ENCODE measurements around the gene TMEM131L.
"Not testable (repeated sequence)": the region's sequence is repeated elsewhere in the genome, so short reads cannot be mapped to it uniquely, and the experiment has no call there.

Gene TMEM131L

DNA sequence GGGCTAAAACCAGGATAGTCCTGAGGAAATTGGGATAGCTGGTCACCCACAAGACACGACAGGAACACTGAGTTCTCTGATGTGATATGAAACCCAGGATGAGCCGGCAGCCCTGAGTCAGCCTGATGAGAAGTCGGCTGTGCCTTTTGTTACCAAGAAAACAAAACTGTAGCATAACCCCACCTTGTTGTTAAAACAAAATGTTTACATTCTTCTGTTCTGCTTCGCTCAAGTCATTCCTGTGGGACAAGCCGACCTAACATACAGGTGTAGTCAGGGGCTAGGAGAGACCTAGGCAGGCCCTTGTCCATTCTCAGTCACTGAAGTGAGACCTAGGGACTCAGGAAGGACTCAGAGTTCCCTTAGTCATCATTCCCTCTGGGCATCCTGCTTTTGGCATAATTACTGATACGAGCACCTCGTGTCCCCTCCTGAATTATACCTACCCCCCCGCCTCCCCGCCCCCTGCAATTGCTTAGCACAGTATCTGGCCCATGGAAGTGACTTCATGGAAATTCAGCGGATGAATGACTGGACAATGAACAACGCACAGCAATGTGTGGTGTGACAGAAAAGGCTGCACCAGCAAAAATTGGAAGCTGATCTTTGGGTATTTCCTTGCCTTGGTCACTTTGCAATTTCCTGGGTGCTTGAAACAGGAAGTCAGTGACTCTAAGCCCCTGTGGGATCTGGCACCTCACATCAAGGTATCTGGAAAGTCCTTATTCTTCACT, 186.1 kb downstream of the TMEM131L start:
- DNase-seq (ENCODE audit: low read depth) = no peak

GRCh38 chr4:153655002-153655541, 188.9 kb downstream of the TMEM131L start:
- no peak for DNase-seq (ENCODE audit: low read depth)

- no peak for DNase-seq (ENCODE audit: low read depth)
Measured at GRCh38 chr4:153655928-153656327, 189.8 kb downstream of the TMEM131L start.

- DNase-seq (ENCODE audit: low read depth) = no peak
Measured at GRCh38 chr4:153661215-153661822, 195.2 kb downstream of the TMEM131L start.

DNA sequence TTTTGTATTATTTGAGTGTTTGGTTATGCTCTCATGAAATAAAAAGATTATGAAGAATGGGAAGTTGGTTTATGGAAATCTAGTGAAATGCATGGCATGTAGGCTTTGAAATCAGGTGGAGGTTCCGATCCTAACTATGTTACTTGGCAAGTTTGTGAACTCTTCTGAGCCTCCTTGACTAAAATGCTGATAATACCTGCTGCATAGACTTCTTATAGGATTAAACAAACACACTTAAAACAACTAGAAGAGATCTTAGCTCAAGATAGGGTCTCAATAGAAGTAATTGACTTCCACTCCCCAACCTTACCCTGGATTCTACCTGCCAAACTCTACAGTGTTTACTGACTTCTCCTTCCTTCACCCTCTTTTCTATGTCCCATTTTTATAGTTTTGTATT, 195.7 kb downstream of the TMEM131L start:
- DNase-seq (ENCODE audit: low read depth) = no peak

DNA sequence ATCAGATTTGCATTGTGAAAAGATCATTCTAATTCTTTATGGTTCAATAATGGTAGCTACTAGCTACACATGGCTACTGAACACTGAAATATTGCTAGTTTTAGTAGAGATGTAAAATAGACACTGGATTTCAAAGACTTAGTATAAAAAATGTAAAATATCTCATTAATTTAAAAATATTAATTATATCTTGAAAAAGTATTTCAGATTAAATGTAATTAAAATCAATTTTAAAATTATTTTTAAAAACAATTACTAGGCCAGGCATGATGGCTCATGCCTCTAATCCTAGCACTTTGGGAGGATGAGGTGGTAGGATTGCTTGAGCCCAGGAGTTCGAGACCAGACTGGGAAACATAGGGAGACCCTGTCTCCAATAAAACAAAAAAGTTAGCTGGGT, 197.5 kb downstream of the TMEM131L start:
- no peak for DNase-seq (ENCODE audit: low read depth)

DNA sequence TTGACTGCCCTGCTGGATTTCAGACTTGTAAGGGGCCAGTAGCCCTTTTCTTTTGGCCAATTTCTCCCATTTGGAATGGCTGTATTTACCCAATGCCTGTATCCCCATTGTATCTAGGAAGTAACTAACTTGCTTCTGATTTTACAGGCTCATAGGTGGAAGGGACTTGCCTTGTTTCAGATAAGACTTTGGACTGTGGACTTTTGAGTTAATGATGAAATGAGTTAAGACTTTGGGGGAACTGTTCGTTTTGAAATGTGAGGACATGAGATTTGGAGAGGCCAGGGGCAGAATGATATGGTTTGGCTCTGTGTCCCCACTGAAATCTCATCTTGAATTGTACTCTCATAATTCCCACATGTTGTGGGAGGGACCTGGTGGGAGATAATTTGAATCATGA, 200.3 kb downstream of the TMEM131L start:
- not testable (repeated sequence) for DNase-seq (ENCODE audit: low read depth)

- DNase-seq (ENCODE audit: low read depth) = no peak
Measured at GRCh38 chr4:153668647-153669046, 202.5 kb downstream of the TMEM131L start.

- DNase-seq (ENCODE audit: low read depth) = no peak
Measured at GRCh38 chr4:153669838-153670237, 203.7 kb downstream of the TMEM131L start.

DNA sequence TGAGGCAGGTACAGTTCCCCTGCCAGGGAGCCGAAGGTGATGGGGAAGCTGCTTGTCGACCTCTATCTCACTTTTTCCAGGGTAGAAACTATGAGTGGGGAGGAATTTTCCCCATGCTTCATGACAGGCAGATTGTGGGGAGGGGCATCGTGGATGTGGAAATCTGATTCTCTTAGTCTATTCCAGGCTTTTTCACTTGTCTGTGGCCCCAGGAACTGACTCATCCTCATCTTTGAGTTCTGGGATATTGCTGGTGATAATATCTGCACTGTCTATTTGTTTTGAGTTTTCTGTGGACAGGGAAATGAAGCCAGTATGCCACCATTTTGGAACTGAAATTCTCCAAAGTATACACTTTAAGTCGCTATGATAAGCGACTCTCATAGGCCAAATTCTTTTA, 210.3 kb downstream of the TMEM131L start:
- no peak for DNase-seq (ENCODE audit: low read depth)

DNA sequence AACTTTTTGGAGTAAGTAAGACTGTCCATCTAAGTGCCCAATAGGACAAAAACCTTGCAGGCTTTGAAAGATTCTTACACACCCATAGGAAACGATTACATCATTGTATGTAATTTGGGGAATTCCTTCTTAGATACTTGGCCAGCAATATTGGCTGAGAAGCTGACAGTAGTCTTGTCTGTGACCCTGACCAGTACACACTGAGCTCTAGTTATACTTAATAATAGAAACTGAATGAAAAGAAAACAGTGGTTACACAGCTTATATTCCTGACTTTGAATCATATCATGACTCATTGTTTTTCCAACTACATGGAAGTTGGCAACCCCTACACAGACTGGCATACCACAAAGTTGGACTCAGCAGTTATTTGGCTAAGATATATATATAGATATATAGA, 210.8 kb downstream of the TMEM131L start:
- peak; percentile 84 for DNase-seq (ENCODE audit: low read depth)

- DNase-seq (ENCODE audit: low read depth) = no peak
Measured at GRCh38 chr4:153679486-153679885, 213.3 kb downstream of the TMEM131L start.

- DNase-seq (ENCODE audit: low read depth) = no peak
Measured at GRCh38 chr4:153683763-153684181, 217.6 kb downstream of the TMEM131L start.

- no peak for DNase-seq (ENCODE audit: low read depth)
Measured at GRCh38 chr4:153684182-153684970, 218.2 kb downstream of the TMEM131L start, which contains the start of gene TLR2. Gene TLR2 (plus strand): TSS chr4:153684280. CDS start chr4:153702908, 18,628 bp downstream.

GRCh38 chr4:153684971-153685371, 218.8 kb downstream of the TMEM131L start:
- DNase-seq (ENCODE audit: low read depth) = no peak

All from fibroblast of the conjunctiva (primary cell).